Testis (tissue), 3 donors: ENCODE results near the gene SNX18. TPM values are rescaled to one million over a fixed set of nuclear protein-coding genes. Genes with fewer than 3 reads are reported as not detected.

ENCODE experiments used
- DNase-seq: peaks from one replicate; pipeline ENCODE4 v3.0.0-alpha.2; 2019
- H3K27ac ChIP-seq, 2 donors: fragments of 200-600 bp; sonication (generic); one replicate each; pipeline ENCODE4 v1.5.1; 2019
- H3K27me3 ChIP-seq: fragments of 200-600 bp; sonication (generic); one replicate; pipeline ENCODE4 v1.5.1; 2019
- H3K36me3 ChIP-seq: fragments of 200-600 bp; sonication (generic); one replicate; pipeline ENCODE4 v1.5.1; 2017; ENCODE audit warnings: low read depth; ENCODE audit errors: missing control alignments
- H3K4me1 ChIP-seq: fragments of 200-600 bp; sonication (generic); one replicate; pipeline ENCODE4 v1.5.1; 2019
- H3K4me3 ChIP-seq, 2 donors: fragments of 200-600 bp; sonication (generic); one replicate each; pipeline ENCODE4 v1.5.1; 2017 to 2019
- H3K9me3 ChIP-seq: fragments of 200-600 bp; sonication (generic); one replicate; pipeline ENCODE4 v1.5.1; 2017
- CTCF ChIP-seq, 3 experiments: fragments of 450-650 bp in 2 of 3; fragments of 200-600 bp in 1 of 3; sonication (generic) in 1 of 3; IDR thresholded peaks; one replicate each; pipeline ENCODE4 v1.5.1; 2016 to 2019; ENCODE audit warnings: antibody characterized with exemption in 3 of 3, mild to moderate bottlenecking in 2 of 3, moderate library complexity in 1 of 3
- POLR2A ChIP-seq: fragments of 450-650 bp; IDR thresholded peaks from one replicate; pipeline ENCODE4 v1.6.1; 2017; ENCODE audit warnings: antibody characterized with exemption, mild to moderate bottlenecking, moderate library complexity
- WGBS, 2 donors: methylation state at CpG; one replicate each; pipeline ENCODE4 v1.1.5; 2018; 5-methylcytosine and 5-hydroxymethylcytosine counted together
- intact Hi-C: fragments of 100-400 bp; cut with DNase I; formaldehyde crosslinking; loops from one replicate; pipeline ENCODE4 v1.15.1; 2023; ENCODE audit warnings: low total_unique reads
- polyA plus RNA-seq: library from polyadenylated mRNA; stranded (reverse); fragments of 350-450 nt; fragmentation: Illumina TruSeq; extraction: RNeasy Lipid Tissue Mini Kit (QIAGEN cat#74804); gene quantifications from one replicate; pipeline ENCODE4 v1.2.3, GENCODE V29; 2014; ENCODE audit warnings: low read depth, low replicate concordance; ENCODE audit not compliant: insufficient read depth
- total RNA-seq, 2 donors: library from RNA; depleted of rRNA; stranded (reverse); fragments of >200 nt; gene quantifications; one replicate each; pipeline ENCODE4 v1.2.3, GENCODE V29; 2016

The SNX18 gene
- total and polyA plus RNA-seq, 3 donors from 2014 or later = 17.5 to 99.7 (median 71.9) TPM

DNA sequence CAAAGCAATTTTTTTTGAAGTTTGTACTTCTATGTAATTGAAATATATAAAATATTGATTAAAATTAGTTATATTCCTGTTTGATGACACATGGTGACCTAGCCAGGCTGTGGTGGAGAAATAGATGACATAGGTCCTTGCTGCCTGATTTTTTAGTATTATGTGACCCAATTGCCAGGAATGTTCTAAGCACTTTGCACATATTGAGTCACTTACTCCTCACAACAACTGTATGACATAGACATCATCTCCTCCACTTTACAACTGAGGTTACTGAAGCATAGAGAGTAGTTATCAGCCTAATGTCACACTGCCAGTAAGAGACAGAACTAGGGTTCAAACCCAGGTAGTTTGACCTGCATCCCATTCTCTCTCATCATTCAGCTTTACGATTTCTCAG, 26.2 kb upstream of the SNX18 start:
- no peak for DNase-seq
- intact Hi-C loops = no loop called here
- WGBS, 2 donors = 95 to 100% methylated on average over 1 of the region's 1 CpG

DNA sequence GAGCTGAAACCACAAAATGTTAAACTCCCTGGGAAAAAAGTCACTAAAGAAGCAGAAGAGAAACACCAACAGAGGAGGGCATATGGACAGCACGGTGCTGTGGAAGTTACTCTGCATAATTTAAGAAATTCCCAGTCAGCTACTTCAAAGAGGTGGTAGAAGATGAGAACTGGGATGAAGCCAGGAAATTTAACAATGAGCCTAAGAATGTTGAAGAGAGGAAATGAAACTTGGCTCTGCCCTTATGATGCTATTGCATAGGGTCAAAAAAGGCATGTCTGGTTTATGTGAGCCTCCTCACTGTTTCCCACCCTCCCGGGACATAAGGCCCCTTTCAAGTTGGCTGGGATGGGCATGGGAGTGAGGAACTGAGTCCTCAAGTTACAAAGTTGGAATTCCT, 25.4 kb upstream of the SNX18 start:
- Histone ChIP-seq H3K9me3 (no peaks in the 10 kb centered on the region), H3K4me3 (no peak overlapping the region), H3K36me3 (no peaks in the 10 kb centered on the region), H3K27me3 (no peaks in the 10 kb centered on the region), H3K27ac (no peak overlapping the region), H3K4me1 (no peaks in the 10 kb centered on the region)
- TF ChIP-seq CTCF (IDR thresholded peaks at IDR 0.05) (no peak), POLR2A (no peak)
- 40 to 53% methylated on average over 2 of the region's 2 CpGs for WGBS, 2 donors
- intact Hi-C loops = no loop called here
- no peak for DNase-seq

More for the DNA sequence above, 26.2 kb upstream of the SNX18 start:
- Histone ChIP-seq H3K9me3 (no peaks in the 10 kb centered on the region), H3K4me1 (no peaks in the 10 kb centered on the region), H3K36me3 (no peaks in the 10 kb centered on the region), H3K27me3 (no peaks in the 10 kb centered on the region), H3K27ac (no peak overlapping the region), H3K4me3 (no peak overlapping the region)
- TF ChIP-seq POLR2A (no peak), CTCF (IDR thresholded peaks at IDR 0.05) (no peak)

GRCh38 chr5:54495027-54495426, 22.5 kb upstream of the SNX18 start:
- no peak overlapping the region for H3K4me3 ChIP-seq
- no peaks in the 10 kb centered on the region for H3K27me3 ChIP-seq
- no peak for DNase-seq
- H3K36me3 ChIP-seq = no peaks in the 10 kb centered on the region
- H3K27ac ChIP-seq = no peak overlapping the region
- TF ChIP-seq CTCF (IDR thresholded peaks at IDR 0.05) (no peak), POLR2A (no peak)
- H3K4me1 ChIP-seq = no peaks in the 10 kb centered on the region
- intact Hi-C loops = no loop called here
- H3K9me3 ChIP-seq = no peaks in the 10 kb centered on the region

- H3K4me1 ChIP-seq = peaks cover 5% of the 10 kb centered on the region
- no peaks in the 10 kb centered on the region for H3K9me3 ChIP-seq
- H3K27ac ChIP-seq = no peak overlapping the region
- H3K36me3 ChIP-seq = no peaks in the 10 kb centered on the region
- no peaks in the 10 kb centered on the region for H3K27me3 ChIP-seq
- WGBS, 2 donors = 20 to 32% methylated on average over 4 of the region's 4 CpGs
- H3K4me3 ChIP-seq = no peak overlapping the region
- intact Hi-C loops = no loop called here
- DNase-seq = no peak
- TF ChIP-seq POLR2A (no peak), CTCF (IDR thresholded peaks at IDR 0.05) (no peak)
These were observed 3.3 kb upstream of the SNX18 start for GRCh38 chr5:54514291-54514690.

- peaks cover 7% of the 10 kb centered on the region for H3K4me1 ChIP-seq
- TF ChIP-seq CTCF (IDR thresholded peaks at IDR 0.05) (no peak), POLR2A (no peak)
- H3K9me3 ChIP-seq = no peaks in the 10 kb centered on the region
- intact Hi-C loops = loop anchor here (5.0 kb wide), 1 partner anchor 327 kb away; no protein-coding TSS in a partner anchor
- H3K27ac ChIP-seq = no peak overlapping the region
- H3K36me3 ChIP-seq = no peaks in the 10 kb centered on the region
- DNase-seq = no peak
- no peak overlapping the region for H3K4me3 ChIP-seq
- 53 to 68% methylated on average over 8 of the region's 8 CpGs for WGBS, 2 donors
- H3K27me3 ChIP-seq = no peaks in the 10 kb centered on the region
These were observed 2.6 kb upstream of the SNX18 start for GRCh38 chr5:54514841-54515432.
